ENCODE results near the gene RGS19.

RGS19 gene

GRCh38 chr20:64065062-64065973, 14.0 kb downstream of the RGS19 start:
- no peak for DNase-seq (ENCODE audit: low read depth in 2 of 2, low spot score in 1 of 2)

GRCh38 chr20:64064145-64064698, 15.1 kb downstream of the RGS19 start:
- no peak for DNase-seq (ENCODE audit: low read depth in 2 of 2, low spot score in 1 of 2)

- no peak for DNase-seq (ENCODE audit: low read depth in 2 of 2, low spot score in 1 of 2)
Measured at GRCh38 chr20:64063389-64064144, 15.8 kb downstream of the RGS19 start.

GRCh38 chr20:64062596-64063388, 16.5 kb downstream of the RGS19 start, which contains the start of gene TCEA2:
TSS of gene TCEA2 (plus strand) at chr20:64063198. CDS start at chr20:64063313, 115 bp downstream.
- DNase-seq (ENCODE audit: low read depth in 2 of 2, low spot score in 1 of 2): peak; percentile 82 to 92

GRCh38 chr20:64062276-64062595, 17.1 kb downstream of the RGS19 start:
- DNase-seq (ENCODE audit: low read depth in 2 of 2, low spot score in 1 of 2): no peak

- no peak for DNase-seq (ENCODE audit: low read depth in 2 of 2, low spot score in 1 of 2)
Measured at GRCh38 chr20:64058536-64058935, 20.8 kb downstream of the RGS19 start.

GRCh38 chr20:64057628-64058498, 21.5 kb downstream of the RGS19 start:
- peak; percentile 57 to 71 for DNase-seq (ENCODE audit: low read depth in 2 of 2, low spot score in 1 of 2)

- DNase-seq (ENCODE audit: low read depth in 2 of 2, low spot score in 1 of 2): no peak
Measured at GRCh38 chr20:64056889-64057627, 22.3 kb downstream of the RGS19 start.

GRCh38 chr20:64056639-64056888, 22.8 kb downstream of the RGS19 start:
- DNase-seq (ENCODE audit: low read depth in 2 of 2, low spot score in 1 of 2): no peak

- DNase-seq (ENCODE audit: low read depth in 2 of 2, low spot score in 1 of 2): no peak
Measured at GRCh38 chr20:64055893-64056638, 23.3 kb downstream of the RGS19 start.

GRCh38 chr20:64055396-64055892, 23.9 kb downstream of the RGS19 start:
- DNase-seq (ENCODE audit: low read depth in 2 of 2, low spot score in 1 of 2): no peak

GRCh38 chr20:64053841-64054661, 25.3 kb downstream of the RGS19 start:
- DNase-seq (ENCODE audit: low read depth in 2 of 2, low spot score in 1 of 2): no peak

GRCh38 chr20:64052987-64053840, 26.1 kb downstream of the RGS19 start:
- DNase-seq (ENCODE audit: low read depth in 2 of 2, low spot score in 1 of 2): no peak

- no peak for DNase-seq (ENCODE audit: low read depth in 2 of 2, low spot score in 1 of 2)
Measured at GRCh38 chr20:64052326-64052722, 27.0 kb downstream of the RGS19 start.

- no peak for DNase-seq (ENCODE audit: low read depth in 2 of 2, low spot score in 1 of 2)
Measured at GRCh38 chr20:64051561-64052325, 27.6 kb downstream of the RGS19 start.

- no peak for DNase-seq (ENCODE audit: low read depth in 2 of 2, low spot score in 1 of 2)
Measured at GRCh38 chr20:64051033-64051452, 28.3 kb downstream of the RGS19 start.

Measured in stimulated activated CD8-positive, alpha-beta memory T cell treated with anti-CD3 and anti-CD28 coated beads, Interleukin-4, amount 100 ng/mL, for 4 hours (primary cell).